GM19397 (cell line): Measurements from ENCODE around the gene MOV10L1.
"Not testable (repeated sequence)": the region's sequence is repeated elsewhere in the genome, so short reads cannot be mapped to it uniquely, and the experiment has no call there.

Source experiments
- ATAC-seq: cut with Tn5 transposase; IDR thresholded peaks from one replicate; pipeline ENCODE4 v1.9.1; 2021; ENCODE audit warnings: mild to moderate bottlenecking, moderate library complexity; ENCODE audit not compliant: unreplicated experiment

MOV10L1 gene

GRCh38 chr22:50151571-50152537 is 62.0 kb downstream of the MOV10L1 start:
- ATAC-seq: no peak

GRCh38 chr22:50153056-50153755 is 63.4 kb downstream of the MOV10L1 start:
- ATAC-seq: no peak

GRCh38 chr22:50153756-50154140 is 63.9 kb downstream of the MOV10L1 start:
- no peak for ATAC-seq

- no peak for ATAC-seq
These were observed 68.0 kb downstream of the MOV10L1 start for GRCh38 chr22:50157709-50158375.

GRCh38 chr22:50160947-50161346 is 71.1 kb downstream of the MOV10L1 start:
- no peak for ATAC-seq

GRCh38 chr22:50161508-50162390 is 71.9 kb downstream of the MOV10L1 start:
- no peak for ATAC-seq

- ATAC-seq: no peak
These were observed 72.7 kb downstream of the MOV10L1 start for GRCh38 chr22:50162391-50162956.

GRCh38 chr22:50165436-50166123 is 75.8 kb downstream of the MOV10L1 start:
- ATAC-seq: no peak

GRCh38 chr22:50167689-50168489 is 78.1 kb downstream of the MOV10L1 start:
- ATAC-seq: no peak

- ATAC-seq: not testable (repeated sequence)
These were observed 78.8 kb downstream of the MOV10L1 start for GRCh38 chr22:50168490-50169180.

GRCh38 chr22:50169181-50169759 is 79.5 kb downstream of the MOV10L1 start:
- ATAC-seq: no peak

- ATAC-seq: no peak
These were observed 80.1 kb downstream of the MOV10L1 start for GRCh38 chr22:50169774-50170341.

- no peak for ATAC-seq
These were observed 80.9 kb downstream of the MOV10L1 start, which contains the start of gene PANX2 for GRCh38 chr22:50170453-50171318. PANX2 (plus strand) TSS chr22:50170731; CDS start chr22:50170731, 0 bp downstream.

GRCh38 chr22:50171319-50171964 is 81.6 kb downstream of the MOV10L1 start:
- ATAC-seq: no peak

- ATAC-seq: no peak
These were observed 82.2 kb downstream of the MOV10L1 start for GRCh38 chr22:50171965-50172421.
